ENCODE measurements around the gene GPA33. TPM values are rescaled to one million over a fixed set of nuclear protein-coding genes. Genes with fewer than 3 reads are reported as not detected.

GPA33 gene
- total RNA-seq, 1 donor: not detected

DNA sequence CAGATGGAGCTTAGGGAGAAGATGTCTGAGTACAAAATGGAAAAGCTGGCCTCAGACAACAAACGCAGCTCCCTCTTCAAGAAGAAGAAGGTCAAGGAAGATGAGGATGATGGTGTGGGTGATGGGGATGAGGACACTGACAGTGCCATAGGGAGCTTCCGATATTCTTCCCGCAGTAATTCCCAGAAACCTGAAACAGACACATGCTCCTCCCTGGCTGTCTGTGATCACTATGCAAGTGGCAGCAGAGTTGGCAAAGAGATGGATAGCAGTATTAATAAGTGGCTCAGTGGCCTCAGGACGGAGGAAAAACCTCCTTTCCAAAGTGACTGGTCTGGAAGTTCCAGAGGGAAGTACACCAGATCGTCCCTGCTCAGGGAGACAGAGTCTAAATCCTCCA, 37.5 kb upstream of the GPA33 start:
- Histone ChIP-seq H3K4me1 (ENCODE audit: insufficient read depth, low read length) (no peaks in the 10 kb centered on the region), H3K79me2 (ENCODE audit: insufficient read depth, low read length) (no peaks in the 10 kb centered on the region), H3K4me2 (ENCODE audit: insufficient read depth, low read length) (no peak overlapping the region), H3K36me3 (ENCODE audit: insufficient read depth, low read length) (no peaks in the 10 kb centered on the region), H3K9me3 (ENCODE audit: low read depth, low read length) (no peaks in the 10 kb centered on the region), H3K27ac (ENCODE audit: low read depth, low read length) (no peak overlapping the region), H2AFZ (ENCODE audit: low read length) (no peak overlapping the region), H3K4me3 (ENCODE audit: insufficient read depth, low read length) (no peak overlapping the region), H4K20me1 (ENCODE audit: insufficient read depth, low read length) (no peaks in the 10 kb centered on the region), H3K27me3 (ENCODE audit: insufficient read depth, low read length) (no peaks in the 10 kb centered on the region)
- TF ChIP-seq, protein P1, sequence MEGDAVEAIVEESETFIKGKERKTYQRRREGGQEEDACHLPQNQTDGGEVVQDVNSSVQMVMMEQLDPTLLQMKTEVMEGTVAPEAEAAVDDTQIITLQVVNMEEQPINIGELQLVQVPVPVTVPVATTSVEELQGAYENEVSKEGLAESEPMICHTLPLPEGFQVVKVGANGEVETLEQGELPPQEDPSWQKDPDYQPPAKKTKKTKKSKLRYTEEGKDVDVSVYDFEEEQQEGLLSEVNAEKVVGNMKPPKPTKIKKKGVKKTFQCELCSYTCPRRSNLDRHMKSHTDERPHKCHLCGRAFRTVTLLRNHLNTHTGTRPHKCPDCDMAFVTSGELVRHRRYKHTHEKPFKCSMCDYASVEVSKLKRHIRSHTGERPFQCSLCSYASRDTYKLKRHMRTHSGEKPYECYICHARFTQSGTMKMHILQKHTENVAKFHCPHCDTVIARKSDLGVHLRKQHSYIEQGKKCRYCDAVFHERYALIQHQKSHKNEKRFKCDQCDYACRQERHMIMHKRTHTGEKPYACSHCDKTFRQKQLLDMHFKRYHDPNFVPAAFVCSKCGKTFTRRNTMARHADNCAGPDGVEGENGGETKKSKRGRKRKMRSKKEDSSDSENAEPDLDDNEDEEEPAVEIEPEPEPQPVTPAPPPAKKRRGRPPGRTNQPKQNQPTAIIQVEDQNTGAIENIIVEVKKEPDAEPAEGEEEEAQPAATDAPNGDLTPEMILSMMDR (IDR thresholded peaks at IDR 0.05; ENCODE audit: extremely low read depth, low read depth, low read length): no peak
- DNase-seq (ENCODE audit: insufficient read length, low spot score, missing footprints): no peak

DNA sequence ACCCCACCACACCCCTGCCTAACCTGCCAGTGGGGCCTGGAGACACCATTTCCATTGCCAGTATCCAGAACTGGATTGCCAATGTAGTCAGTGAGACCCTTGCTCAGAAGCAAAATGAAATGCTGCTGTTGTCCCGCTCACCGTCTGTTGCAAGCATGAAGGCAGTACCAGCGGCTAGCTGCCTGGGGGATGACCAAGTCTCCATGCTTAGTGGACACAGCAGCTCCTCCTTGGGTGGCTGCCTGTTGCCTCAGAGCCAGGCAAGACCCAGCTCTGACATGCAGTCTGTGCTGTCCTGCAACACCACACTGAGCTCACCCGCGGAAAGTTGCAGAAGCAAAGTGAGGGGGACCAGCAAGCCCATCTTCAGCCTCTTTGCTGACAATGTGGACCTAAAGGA, 37.1 kb upstream of the GPA33 start:
- Histone ChIP-seq H4K20me1 (ENCODE audit: insufficient read depth, low read length) (no peaks in the 10 kb centered on the region), H3K4me2 (ENCODE audit: insufficient read depth, low read length) (no peak overlapping the region), H2AFZ (ENCODE audit: low read length) (no peak overlapping the region), H3K4me1 (ENCODE audit: insufficient read depth, low read length) (no peaks in the 10 kb centered on the region), H3K36me3 (ENCODE audit: insufficient read depth, low read length) (no peaks in the 10 kb centered on the region), H3K79me2 (ENCODE audit: insufficient read depth, low read length) (no peaks in the 10 kb centered on the region), H3K9me3 (ENCODE audit: low read depth, low read length) (no peaks in the 10 kb centered on the region), H3K27me3 (ENCODE audit: insufficient read depth, low read length) (no peaks in the 10 kb centered on the region), H3K27ac (ENCODE audit: low read depth, low read length) (no peak overlapping the region), H3K4me3 (ENCODE audit: insufficient read depth, low read length) (no peak overlapping the region)
- no peak for DNase-seq (ENCODE audit: insufficient read length, low spot score, missing footprints)
- TF ChIP-seq, protein P1 (IDR thresholded peaks at IDR 0.05; ENCODE audit: extremely low read depth, low read depth, low read length): no peak

DNA sequence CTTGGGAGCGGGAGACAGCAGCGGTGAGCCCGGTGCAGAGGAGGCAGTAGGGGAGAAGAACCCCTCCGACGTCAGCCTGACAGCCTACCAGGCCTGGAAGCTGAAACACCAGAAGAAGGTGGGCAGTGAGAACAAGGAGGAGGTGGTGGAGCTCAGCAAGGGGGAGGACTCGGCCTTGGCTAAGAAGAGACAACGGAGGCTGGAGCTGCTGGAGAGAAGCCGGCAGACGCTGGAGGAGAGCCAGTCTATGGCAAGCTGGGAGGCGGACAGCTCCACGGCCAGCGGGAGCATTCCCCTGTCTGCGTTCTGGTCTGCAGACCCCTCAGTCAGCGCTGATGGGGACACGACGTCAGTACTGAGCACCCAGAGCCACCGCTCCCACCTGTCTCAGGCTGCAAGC, 36.6 kb upstream of the GPA33 start:
- TF ChIP-seq, protein P1 (IDR thresholded peaks at IDR 0.05; ENCODE audit: extremely low read depth, low read depth, low read length): no peak
- H3K27me3 ChIP-seq (ENCODE audit: insufficient read depth, low read length): no peaks in the 10 kb centered on the region
- H3K27ac ChIP-seq (ENCODE audit: low read depth, low read length): no peak overlapping the region
- no peaks in the 10 kb centered on the region for H4K20me1 ChIP-seq (ENCODE audit: insufficient read depth, low read length)
- no peaks in the 10 kb centered on the region for H3K36me3 ChIP-seq (ENCODE audit: insufficient read depth, low read length)
- no peaks in the 10 kb centered on the region for H3K4me1 ChIP-seq (ENCODE audit: insufficient read depth, low read length)
- H3K79me2 ChIP-seq (ENCODE audit: insufficient read depth, low read length): no peaks in the 10 kb centered on the region
- H2AFZ ChIP-seq (ENCODE audit: low read length): no peak overlapping the region
- H3K4me2 ChIP-seq (ENCODE audit: insufficient read depth, low read length): no peak overlapping the region
- peak; percentile 72 for DNase-seq (ENCODE audit: insufficient read length, low spot score, missing footprints)
- H3K9me3 ChIP-seq (ENCODE audit: low read depth, low read length): no peaks in the 10 kb centered on the region
- no peak overlapping the region for H3K4me3 ChIP-seq (ENCODE audit: insufficient read depth, low read length)

DNA sequence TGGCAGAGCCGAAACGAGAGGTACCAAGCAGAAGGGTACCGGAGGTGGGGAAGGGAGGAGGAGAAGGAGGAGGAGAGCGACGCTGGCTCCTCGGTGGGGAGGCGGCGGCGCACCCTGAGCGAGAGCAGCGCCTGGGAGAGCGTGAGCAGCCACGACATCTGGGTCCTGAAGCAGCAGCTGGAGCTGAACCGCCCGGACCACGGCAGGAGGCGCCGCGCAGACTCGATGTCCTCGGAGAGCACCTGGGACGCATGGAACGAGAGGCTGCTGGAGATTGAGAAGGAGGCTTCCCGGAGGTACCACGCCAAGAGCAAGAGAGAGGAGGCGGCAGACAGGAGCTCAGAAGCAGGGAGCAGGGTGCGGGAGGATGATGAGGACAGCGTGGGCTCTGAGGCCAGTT, 36.1 kb upstream of the GPA33 start:
- Histone ChIP-seq H4K20me1 (ENCODE audit: insufficient read depth, low read length) (no peaks in the 10 kb centered on the region), H3K79me2 (ENCODE audit: insufficient read depth, low read length) (no peaks in the 10 kb centered on the region), H3K4me1 (ENCODE audit: insufficient read depth, low read length) (no peaks in the 10 kb centered on the region), H3K27ac (ENCODE audit: low read depth, low read length) (no peak overlapping the region), H3K36me3 (ENCODE audit: insufficient read depth, low read length) (no peaks in the 10 kb centered on the region), H2AFZ (ENCODE audit: low read length) (no peak overlapping the region), H3K4me2 (ENCODE audit: insufficient read depth, low read length) (no peak overlapping the region), H3K9me3 (ENCODE audit: low read depth, low read length) (no peaks in the 10 kb centered on the region), H3K4me3 (ENCODE audit: insufficient read depth, low read length) (no peak overlapping the region), H3K27me3 (ENCODE audit: insufficient read depth, low read length) (no peaks in the 10 kb centered on the region)
- TF ChIP-seq, protein P1 (IDR thresholded peaks at IDR 0.05; ENCODE audit: extremely low read depth, low read depth, low read length): no peak
- no peak for DNase-seq (ENCODE audit: insufficient read length, low spot score, missing footprints)
